PFSK-1 (cell line): ENCODE results near the gene STK32B.

Experiments used
- FOXP2 ChIP-seq: optimal IDR thresholded peaks from 2 replicates; pipeline ENCODE3; 2011; ENCODE audit warnings: borderline replicate concordance, control low read depth, inconsistent platforms; ENCODE audit not compliant: insufficient read depth; ENCODE audit errors: extremely low read length, extremely low read depth
- POLR2AphosphoS5 ChIP-seq: IDR thresholded peaks from 2 replicates; pipeline ENCODE4 v1.6.1; 2012; ENCODE audit warnings: low read depth, mild to moderate bottlenecking, control low read depth, low read length, moderate library complexity
- SIN3A ChIP-seq: IDR thresholded peaks from 2 replicates; pipeline ENCODE4 v1.6.1; 2012; ENCODE audit warnings: mild to moderate bottlenecking, low read length, moderate library complexity, borderline replicate concordance; ENCODE audit not compliant: insufficient read depth
- TAF1 ChIP-seq: IDR thresholded peaks from 2 replicates; pipeline ENCODE4 v1.6.1; 2012; ENCODE audit warnings: low read length, control low read depth, borderline replicate concordance; ENCODE audit not compliant: insufficient read depth
- TF ChIP-seq, protein P1 (sequence below), 2 experiments: IDR thresholded peaks; 2 replicates each; pipeline versions ENCODE4 v1.6.1 to v1.8.0; 2011 to 2012; ENCODE audit warnings: low read depth in 2 of 2, low read length in 2 of 2, control low read depth in 1 of 2, inconsistent platforms in 1 of 2, mild to moderate bottlenecking in 1 of 2, moderate library complexity in 1 of 2; ENCODE audit not compliant: insufficient read depth in 1 of 2

STK32B gene

DNA sequence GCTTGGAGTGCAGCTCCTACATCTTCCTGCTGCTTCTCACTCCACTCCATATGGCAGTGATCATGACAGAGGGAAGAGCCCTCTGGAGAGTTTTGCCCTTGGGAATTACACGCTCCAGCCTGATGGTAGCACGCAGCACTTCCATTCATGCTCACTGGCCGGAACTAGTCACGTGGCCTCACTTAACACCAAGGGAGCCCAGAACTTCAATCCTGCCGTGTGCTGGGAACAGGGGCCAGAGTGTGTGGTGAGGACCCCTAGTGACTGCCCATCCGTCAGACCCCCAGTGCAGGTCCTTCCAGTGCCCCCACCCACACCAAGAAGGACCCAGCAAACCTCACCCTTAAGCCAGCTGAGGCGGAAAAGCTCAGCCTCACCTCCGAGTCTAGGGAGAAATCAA is 426.3 kb downstream of the STK32B start:
- TF ChIP-seq, protein P1, sequence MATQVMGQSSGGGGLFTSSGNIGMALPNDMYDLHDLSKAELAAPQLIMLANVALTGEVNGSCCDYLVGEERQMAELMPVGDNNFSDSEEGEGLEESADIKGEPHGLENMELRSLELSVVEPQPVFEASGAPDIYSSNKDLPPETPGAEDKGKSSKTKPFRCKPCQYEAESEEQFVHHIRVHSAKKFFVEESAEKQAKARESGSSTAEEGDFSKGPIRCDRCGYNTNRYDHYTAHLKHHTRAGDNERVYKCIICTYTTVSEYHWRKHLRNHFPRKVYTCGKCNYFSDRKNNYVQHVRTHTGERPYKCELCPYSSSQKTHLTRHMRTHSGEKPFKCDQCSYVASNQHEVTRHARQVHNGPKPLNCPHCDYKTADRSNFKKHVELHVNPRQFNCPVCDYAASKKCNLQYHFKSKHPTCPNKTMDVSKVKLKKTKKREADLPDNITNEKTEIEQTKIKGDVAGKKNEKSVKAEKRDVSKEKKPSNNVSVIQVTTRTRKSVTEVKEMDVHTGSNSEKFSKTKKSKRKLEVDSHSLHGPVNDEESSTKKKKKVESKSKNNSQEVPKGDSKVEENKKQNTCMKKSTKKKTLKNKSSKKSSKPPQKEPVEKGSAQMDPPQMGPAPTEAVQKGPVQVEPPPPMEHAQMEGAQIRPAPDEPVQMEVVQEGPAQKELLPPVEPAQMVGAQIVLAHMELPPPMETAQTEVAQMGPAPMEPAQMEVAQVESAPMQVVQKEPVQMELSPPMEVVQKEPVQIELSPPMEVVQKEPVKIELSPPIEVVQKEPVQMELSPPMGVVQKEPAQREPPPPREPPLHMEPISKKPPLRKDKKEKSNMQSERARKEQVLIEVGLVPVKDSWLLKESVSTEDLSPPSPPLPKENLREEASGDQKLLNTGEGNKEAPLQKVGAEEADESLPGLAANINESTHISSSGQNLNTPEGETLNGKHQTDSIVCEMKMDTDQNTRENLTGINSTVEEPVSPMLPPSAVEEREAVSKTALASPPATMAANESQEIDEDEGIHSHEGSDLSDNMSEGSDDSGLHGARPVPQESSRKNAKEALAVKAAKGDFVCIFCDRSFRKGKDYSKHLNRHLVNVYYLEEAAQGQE (IDR thresholded peaks at IDR 0.05; ENCODE audit: insufficient read depth in 1 of 2, low read depth in 2 of 2, low read length in 2 of 2) = no peak
- TF ChIP-seq TAF1 = no peak
- TF ChIP-seq FOXP2 = no peak
- no peak for TF ChIP-seq SIN3A

DNA sequence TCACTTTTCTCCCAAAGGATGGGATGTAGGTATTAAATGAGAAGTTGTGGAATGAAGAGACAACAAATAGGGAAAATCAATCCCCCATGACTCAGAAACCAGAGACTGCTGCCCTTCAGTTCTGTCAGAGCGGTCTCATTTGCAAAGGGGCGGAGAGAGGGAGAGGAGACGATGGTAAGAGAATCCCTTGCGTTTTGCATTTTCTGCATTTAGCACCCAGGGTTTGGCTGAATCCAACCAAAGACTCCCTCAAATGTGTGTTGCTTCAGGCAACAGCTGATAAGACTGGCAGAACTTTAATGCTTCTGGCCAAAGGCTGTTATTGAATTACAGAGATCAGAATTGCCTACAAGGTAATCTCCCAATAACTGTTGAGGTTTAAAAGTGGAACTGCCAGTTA is 426.9 kb downstream of the STK32B start:
- TF ChIP-seq TAF1 = no peak
- TF ChIP-seq POLR2AphosphoS5 = no peak
- TF ChIP-seq, protein P1 (IDR thresholded peaks at IDR 0.05; ENCODE audit: insufficient read depth in 1 of 2, low read depth in 2 of 2, low read length in 2 of 2) = no peak
- TF ChIP-seq SIN3A = no peak
- no peak for TF ChIP-seq FOXP2

DNA sequence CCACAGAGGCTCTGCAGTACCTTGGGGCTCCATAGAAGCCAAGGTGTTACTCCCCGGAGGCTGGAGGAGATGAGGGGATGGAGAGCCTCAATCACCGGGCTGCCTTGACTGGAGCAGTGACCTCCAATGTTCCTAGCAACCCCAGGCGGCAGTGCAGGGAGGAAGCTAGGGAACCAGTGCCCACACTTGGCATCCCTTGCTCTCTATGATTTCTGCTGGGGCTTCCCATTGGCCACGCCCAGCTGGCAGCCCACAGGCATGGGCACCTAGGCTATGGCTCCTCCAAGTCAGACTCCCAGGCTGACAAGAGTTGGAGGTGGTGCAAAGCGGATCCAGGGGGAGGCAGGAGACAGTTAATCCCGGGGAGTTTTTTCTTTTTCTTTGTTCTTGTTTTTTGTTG is 427.4 kb downstream of the STK32B start:
- TF ChIP-seq SIN3A (no peak), TAF1 (no peak), FOXP2 (no peak)

DNA sequence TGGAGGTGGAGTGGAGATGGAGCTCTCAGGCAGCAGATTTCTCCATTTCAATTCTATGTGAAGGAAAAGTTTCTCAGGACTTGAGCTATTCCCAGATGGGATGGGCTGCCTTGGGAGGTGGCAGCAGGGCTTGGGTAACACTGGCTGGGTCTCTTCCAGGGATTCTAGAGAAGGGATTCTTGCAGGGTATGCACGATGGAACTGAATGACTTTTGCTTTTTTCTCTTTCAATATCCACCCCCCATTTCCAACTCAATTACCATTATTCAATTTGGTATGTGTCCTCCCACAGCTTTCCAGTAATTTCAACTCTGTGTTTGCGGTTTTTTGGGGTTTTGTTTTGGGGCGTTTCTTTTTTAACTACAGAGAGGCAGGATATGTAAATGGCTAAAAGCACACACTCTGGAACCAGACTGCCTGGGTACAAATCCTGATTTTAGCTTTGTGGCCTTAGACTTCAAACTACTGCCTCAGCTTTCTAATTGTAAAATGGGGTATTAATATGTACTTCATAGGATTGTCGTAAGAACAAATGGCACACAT is 428.3 kb downstream of the STK32B start:
- TF ChIP-seq POLR2AphosphoS5 = no peak
- TF ChIP-seq SIN3A = no peak
- no peak for TF ChIP-seq FOXP2
- no peak for TF ChIP-seq TAF1
- TF ChIP-seq, protein P1 (IDR thresholded peaks at IDR 0.05; ENCODE audit: insufficient read depth in 1 of 2, low read depth in 2 of 2, low read length in 2 of 2) = no peak

DNA sequence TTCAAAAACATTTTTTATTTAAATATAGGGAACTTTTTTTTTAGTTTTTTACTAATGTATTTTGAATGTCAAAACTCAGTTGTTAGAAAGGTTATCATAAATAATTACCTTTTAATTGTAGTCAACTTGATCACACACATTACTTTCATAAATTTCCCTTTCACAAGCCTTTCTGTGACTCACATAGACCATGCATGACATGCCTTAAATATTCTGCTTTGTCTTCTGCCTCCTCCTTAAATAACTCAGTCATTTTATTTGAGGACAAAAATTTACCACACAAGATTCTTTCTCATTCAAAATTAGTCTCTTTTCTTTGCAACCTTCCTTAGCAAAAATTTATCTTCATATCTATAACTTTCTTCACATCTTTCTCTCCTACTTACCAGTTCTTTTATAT is 437.1 kb downstream of the STK32B start:
- TF ChIP-seq TAF1 (no peak), POLR2AphosphoS5 (no peak), FOXP2 (no peak), SIN3A (no peak)
- TF ChIP-seq, protein P1 (IDR thresholded peaks at IDR 0.05; ENCODE audit: insufficient read depth in 1 of 2, low read depth in 2 of 2, low read length in 2 of 2) = no peak
